IMR-90 (cell line): Measurements from ENCODE around the gene RAPGEF1. TPM values are rescaled to one million over a fixed set of nuclear protein-coding genes. Genes with fewer than 3 reads are reported as not detected.

ENCODE experiments used
- ATAC-seq: fragments of 200-7000 bp; cut with Tn5 transposase; 2 replicates; pipeline ENCODE4 v1.9.1; 2020; ENCODE audit warnings: low read depth, mild to moderate bottlenecking, moderate library complexity
- BruUV-seq: library from RNA; stranded (reverse); fragments of 400-500 nt; replicated peaks from 2 replicates; lab custom pipeline; 2021; lab: Mats Ljungman, UMichigan
- CTCF ChIA-PET: fragments of 300-600 bp; formaldehyde crosslinking; extraction: SDS; loops from one replicate; lab custom pipeline; 2021; ENCODE audit warnings: antibody characterized with exemption; lab: Yijun Ruan, JAX
- POLR2A ChIA-PET: fragments of 300-600 bp; sonication (Branson Sonifier 250); formaldehyde crosslinking; loops from one replicate; lab custom pipeline; 2022; ENCODE audit warnings: antibody characterized with exemption; ENCODE audit not compliant: unreplicated experiment; lab: Charles Lee
- DNase-seq: peaks from one replicate; pipeline ENCODE4 v3.0.0; 2013
- H2AFZ ChIP-seq: replicated peaks from 2 replicates; pipeline ENCODE3; 2013; ENCODE audit warnings: low read length, mild to moderate bottlenecking; ENCODE audit not compliant: poor library complexity
- H2AK5ac ChIP-seq: 2 replicates; pipeline ENCODE4 v1.6.1; 2013; ENCODE audit warnings: low read depth, low read length, inconsistent platforms
- H2AK9ac ChIP-seq: replicated peaks from 2 replicates; pipeline ENCODE3; 2013; ENCODE audit warnings: mild to moderate bottlenecking, low read depth, low read length, moderate library complexity; ENCODE audit not compliant: poor library complexity
- H2BK120ac ChIP-seq: 2 replicates; pipeline ENCODE4 v1.6.1; 2013; ENCODE audit warnings: low read depth, low read length, inconsistent platforms
- H2BK15ac ChIP-seq: 3 replicates; pipeline ENCODE4 v1.6.1; 2013; ENCODE audit warnings: low read depth, low read length, inconsistent platforms
- H2BK20ac ChIP-seq: 2 replicates; pipeline ENCODE4 v1.6.1; 2013; ENCODE audit warnings: low read depth, mild to moderate bottlenecking, inconsistent platforms, low read length, moderate library complexity
- H2BK5ac ChIP-seq: 2 replicates; pipeline ENCODE4 v1.6.1; 2013; ENCODE audit warnings: mild to moderate bottlenecking, low read depth, low read length, inconsistent platforms; ENCODE audit not compliant: poor library complexity, severe bottlenecking
- H3K14ac ChIP-seq: replicated peaks from 2 replicates; pipeline ENCODE4 v1.6.1; 2013; ENCODE audit warnings: low read depth, low read length, inconsistent platforms
- H3K18ac ChIP-seq: 2 replicates; pipeline ENCODE4 v1.6.1; 2013; ENCODE audit warnings: low read depth, low read length, control low read depth
- H3K23ac ChIP-seq: 2 replicates; pipeline ENCODE4 v1.6.1; 2013; ENCODE audit warnings: low read depth, low read length, inconsistent platforms
- H3K27ac ChIP-seq: 2 replicates; pipeline ENCODE4 v1.5.1; 2013; ENCODE audit warnings: mild to moderate bottlenecking, control low read depth, low read length; ENCODE audit not compliant: insufficient read depth
- H3K27me3 ChIP-seq: 2 replicates; pipeline ENCODE4 v1.6.1; 2013; ENCODE audit warnings: low read length; ENCODE audit not compliant: control insufficient read depth, insufficient read depth
- H3K36me3 ChIP-seq: 2 replicates; pipeline ENCODE4 v1.6.1; 2013; ENCODE audit warnings: low read length, mixed read lengths; ENCODE audit not compliant: control insufficient read depth, insufficient read depth
- H3K4ac ChIP-seq: 2 replicates; pipeline ENCODE4 v1.6.1; 2013; ENCODE audit warnings: low read depth, low read length, inconsistent platforms
- H3K4me1 ChIP-seq: 2 replicates; pipeline ENCODE4 v1.6.1; 2013; ENCODE audit warnings: low read length, mixed read lengths; ENCODE audit not compliant: control insufficient read depth, insufficient read depth
- H3K4me2 ChIP-seq: 2 replicates; pipeline ENCODE4 v1.6.1; 2013; ENCODE audit warnings: low read depth, mild to moderate bottlenecking, control low read depth, low read length, moderate library complexity
- H3K4me3 ChIP-seq: 2 replicates; pipeline ENCODE4 v1.5.1; 2013; ENCODE audit warnings: low read depth, mild to moderate bottlenecking, control low read depth, low read length, moderate library complexity; ENCODE audit not compliant: insufficient read depth
- H3K56ac ChIP-seq: 2 replicates; pipeline ENCODE4 v1.6.1; 2013; ENCODE audit warnings: low read length, inconsistent platforms; ENCODE audit not compliant: insufficient read depth; ENCODE audit errors: extremely low read depth
- H3K79me1 ChIP-seq, 2 experiments: 2 replicates each; pipeline ENCODE4 v1.6.1; 2013; ENCODE audit warnings: low read length in 2 of 2, inconsistent platforms in 1 of 2, low read depth in 1 of 2
- H3K9ac ChIP-seq: 2 replicates; pipeline ENCODE4 v1.6.1; 2013; ENCODE audit warnings: low read depth, low read length, control low read depth
- H3K9me1 ChIP-seq: 2 replicates; pipeline ENCODE4 v1.6.1; 2013; ENCODE audit warnings: low read length, inconsistent platforms; ENCODE audit not compliant: insufficient read depth
- H3K9me3 ChIP-seq: 2 replicates; pipeline ENCODE4 v1.6.1; 2013; ENCODE audit warnings: low read length; ENCODE audit not compliant: control insufficient read depth, insufficient read depth
- H4K20me1 ChIP-seq: 2 replicates; pipeline ENCODE4 v1.6.1; 2013; ENCODE audit warnings: low read length, inconsistent platforms; ENCODE audit not compliant: insufficient read depth
- H4K5ac ChIP-seq: 2 replicates; pipeline ENCODE4 v1.6.1; 2013; ENCODE audit warnings: mild to moderate bottlenecking, low read depth, low read length, control low read depth
- H4K8ac ChIP-seq, 2 experiments: 2 replicates each; pipeline ENCODE4 v1.6.1; 2013; ENCODE audit warnings: low read depth in 2 of 2, low read length in 2 of 2, control low read depth in 1 of 2, inconsistent platforms in 1 of 2
- H4K91ac ChIP-seq: 2 replicates; pipeline ENCODE4 v1.6.1; 2013; ENCODE audit warnings: low read depth, low read length, inconsistent platforms; ENCODE audit not compliant: insufficient read depth
- BHLHE40 ChIP-seq: fragments of 150-350 bp; IDR thresholded peaks from 2 replicates; pipeline ENCODE4 v1.6.1; 2016; ENCODE audit warnings: mild to moderate bottlenecking, low read depth, low read length
- CHD1 ChIP-seq: IDR thresholded peaks from 2 replicates; pipeline ENCODE4 v1.6.1; 2012; ENCODE audit warnings: low read depth, low read length, improper control_type of control experiment
- CTCF ChIP-seq: conservative IDR thresholded peaks from 2 replicates; pipeline ENCODE4 v1.5.1; 2012; ENCODE audit warnings: mild to moderate bottlenecking, low read depth, low read length, improper control_type of control experiment
- ELK1 ChIP-seq: fragments of 150-350 bp; IDR thresholded peaks from 2 replicates; pipeline ENCODE4 v1.6.1; 2016; ENCODE audit warnings: low read depth, mild to moderate bottlenecking, low read length, moderate library complexity, borderline replicate concordance
- FOS ChIP-seq: fragments of 150-350 bp; IDR thresholded peaks from 2 replicates; pipeline ENCODE4 v1.6.1; 2016; ENCODE audit warnings: low read depth, low read length
- MAFK ChIP-seq: IDR thresholded peaks from 2 replicates; pipeline ENCODE4 v1.6.1; 2012; ENCODE audit warnings: low read depth, low read length, improper control_type of control experiment
- MAZ ChIP-seq: IDR thresholded peaks from 2 replicates; pipeline ENCODE4 v1.6.1; 2012; ENCODE audit warnings: low read depth, mild to moderate bottlenecking, low read length, improper control_type of control experiment, moderate library complexity, borderline replicate concordance
- MXI1 ChIP-seq: IDR thresholded peaks from 2 replicates; pipeline ENCODE4 v1.6.1; 2012; ENCODE audit warnings: low read depth, mild to moderate bottlenecking, low read length, moderate library complexity, borderline replicate concordance
- NFE2L2 ChIP-seq: fragments of 150-350 bp; IDR thresholded peaks from 2 replicates; pipeline ENCODE4 v1.6.1; 2016; ENCODE audit warnings: low read depth, mild to moderate bottlenecking, low read length
- RAD21 ChIP-seq: IDR thresholded peaks from 2 replicates; pipeline ENCODE4 v1.6.1; 2012; ENCODE audit warnings: low read length, improper control_type of control experiment
- RFX5 ChIP-seq: IDR thresholded peaks from 2 replicates; pipeline ENCODE4 v1.8.0; 2012; ENCODE audit warnings: low read depth, mild to moderate bottlenecking, low read length, moderate library complexity
- SMC3 ChIP-seq: fragments of 150-350 bp; IDR thresholded peaks from 2 replicates; pipeline ENCODE4 v1.6.1; 2016; ENCODE audit warnings: low read depth, mild to moderate bottlenecking, antibody characterized with exemption, low read length, moderate library complexity
- WGBS, 2 experiments: methylation state at CpG; one replicate each; pipeline versions ENCODE4 v1.1.5 to v1.1.7; 2013; ENCODE audit warnings: missing lambda C conversion rate in 2 of 2; ENCODE audit not compliant: insufficient read length in 1 of 2; ENCODE audit errors: extremely low coverage in 2 of 2; 5-methylcytosine and 5-hydroxymethylcytosine counted together
- dilution Hi-C: fragments of 300-500 bp; cut with HindIII; formaldehyde crosslinking; loops from one replicate; pipeline ENCODE4 v1.14.3; 2018; ENCODE audit warnings: low sequenced_read_pairs; ENCODE audit not compliant: unreplicated experiment
- in situ Hi-C: fragments of 300-500 bp; cut with MboI; formaldehyde crosslinking; loops from 3 replicates; pipeline ENCODE4 v1.14.3; 2019; ENCODE audit warnings: low sequenced_read_pairs, inconsistent platforms, mixed read lengths
- intact Hi-C: fragments of 100-400 bp; cut with micrococcal nuclease; formaldehyde crosslinking; loops from 2 replicates; pipeline ENCODE4 v1.10.0; 2022
- polyA plus RNA-seq, 3 experiments: library from polyadenylated mRNA; depleted of rRNA; stranded (reverse); fragments of >200 nt; gene quantifications; 2 replicates each; pipeline ENCODE4 v1.2.3, GENCODE V29; 2012; ENCODE audit warnings: low replicate concordance in 1 of 3
- total RNA-seq: library from RNA; depleted of rRNA; stranded (reverse); fragments of >200 nt; gene quantifications from 2 replicates; pipeline ENCODE4 v1.2.3, GENCODE V29; 2012

The RAPGEF1 gene
- total and polyA plus RNA-seq, 2 of the 4 experiments (the other 2 are of a cell fraction) = 13.1 to 22.3 TPM

- H4K5ac ChIP-seq = peak overlapping the region; percentile 3; the same call in 1 of the 2 replicates
- no peak overlapping the region for H3K4me3 ChIP-seq
- peak overlapping the region; percentile 0; the same call in 1 of the 2 replicates for H3K18ac ChIP-seq
- peak overlapping the region; percentile 76 for H2AK5ac ChIP-seq
- no peak overlapping the region for H2BK5ac ChIP-seq
- no peak for TF ChIP-seq RFX5
- no peak for TF ChIP-seq MAFK
- TF ChIP-seq BHLHE40 = no peak
- no peak for TF ChIP-seq RAD21
- no peak for TF ChIP-seq MXI1
- TF ChIP-seq MAZ = no peak
- no peak for TF ChIP-seq SMC3
- no peak for TF ChIP-seq CTCF
- no peak for TF ChIP-seq FOS
- no peak for TF ChIP-seq NFE2L2
- TF ChIP-seq CHD1 = no peak
- TF ChIP-seq ELK1 = no peak
- ATAC-seq (no peak), DNase-seq (no peak)
- no peak overlapping the region for H3K56ac ChIP-seq
- peaks cover 23% of the 10 kb centered on the region for H4K20me1 ChIP-seq
- peak overlapping the region; percentile 58 for H3K4ac ChIP-seq
- H2BK120ac ChIP-seq = peak overlapping the region; percentile 43
- no peaks in the 10 kb centered on the region for H3K36me3 ChIP-seq
- no peaks in the 10 kb centered on the region for H3K27me3 ChIP-seq
- peak overlapping the region; percentile 72; the same call in 2 of the 3 replicates for H2BK15ac ChIP-seq
- peak overlapping the region; percentile 19; the same call in 1 of the 2 replicates for H3K27ac ChIP-seq
- H4K8ac ChIP-seq = peak overlapping the region in 1 of 2 experiments; percentile 38; a peak in 1 of 4 replicates
- intact Hi-C loops = no loop called here
- H3K4me1 ChIP-seq = peaks cover 32% of the 10 kb centered on the region
- in situ Hi-C loops = no loop called here
- H2BK20ac ChIP-seq = peak overlapping the region; percentile 59; the same call in 1 of the 2 replicates
- H2AFZ ChIP-seq = no peak overlapping the region
- H3K79me1 ChIP-seq = peaks cover 30 to 74% of the 10 kb centered on the region in 2 experiments
- peak overlapping the region; percentile 54 for H4K91ac ChIP-seq
- WGBS, 2 experiments = 90% methylated on average over 12 of the region's 19 CpGs; no CpG with 5 or more reads in 1 of the 2 experiments
- H3K9me1 ChIP-seq = peaks cover 33% of the 10 kb centered on the region
- no TSS peak for BruUV-seq
- no peak overlapping the region for H2AK9ac ChIP-seq
- no peak overlapping the region for H3K4me2 ChIP-seq
- dilution Hi-C loops = no loop called here
- no peak overlapping the region for H3K9ac ChIP-seq
- peak overlapping the region; percentile 29; the same call in 1 of the 2 replicates for H3K23ac ChIP-seq
- ChIA-PET CTCF (interaction anchor here (0.7 to 1.5 kb wide), 2 partner anchors 71 to 80 kb away, joined by 3 to 5 read pairs; no protein-coding TSS in a partner anchor), POLR2A (no interaction called here)
- H3K9me3 ChIP-seq = no peaks in the 10 kb centered on the region
- H3K14ac ChIP-seq = peak overlapping the region; percentile 51
Measured at GRCh38 chr9:131660466-131661405, 79.1 kb downstream of the RAPGEF1 start.
